Stimulated activated CD4-positive, alpha-beta T cell treated with anti-CD3 and anti-CD28 coated beads, Interleukin-15, amount 100 ng/mL, for 1 hour (primary cell): ENCODE results near the gene UBAP2L.
"Not testable (repeated sequence)": the region's sequence is repeated elsewhere in the genome, so short reads cannot be mapped to it uniquely, and the experiment has no call there.

Experiments
- DNase-seq, 2 donors: peaks; one replicate each; pipeline ENCODE4 v3.0.0-alpha.2; 2020; ENCODE audit warnings: low read depth in 1 of 2, low spot score in 1 of 2

UBAP2L gene

GRCh38 chr1:154199563-154199879 is 21.2 kb upstream of the UBAP2L start:
- no peak for DNase-seq

- not testable (repeated sequence) for DNase-seq
Measured at GRCh38 chr1:154205778-154206177, 15.0 kb upstream of the UBAP2L start.

- no peak for DNase-seq
Measured at GRCh38 chr1:154206196-154206595, 14.6 kb upstream of the UBAP2L start, which contains the start of gene CFAP141. Gene CFAP141 (minus strand): TSS chr1:154206333. CDS start chr1:154206307, 26 bp downstream.

- no peak for DNase-seq
Measured at GRCh38 chr1:154207262-154207661, 13.5 kb upstream of the UBAP2L start.

GRCh38 chr1:154208677-154209388 is 11.9 kb upstream of the UBAP2L start:
- DNase-seq, result no peak

GRCh38 chr1:154212083-154212482 is 8.7 kb upstream of the UBAP2L start:
- DNase-seq, result no peak

GRCh38 chr1:154213274-154213673 is 7.5 kb upstream of the UBAP2L start:
- DNase-seq, result no peak

- no peak for DNase-seq
Measured at GRCh38 chr1:154218545-154218944, 2.2 kb upstream of the UBAP2L start.

GRCh38 chr1:154219541-154219940 is 1.2 kb upstream of the UBAP2L start:
- no peak for DNase-seq

- DNase-seq, result no peak
Measured at GRCh38 chr1:154220970-154221277, 169 bp downstream of the UBAP2L start.

GRCh38 chr1:154221278-154222001 is 685 bp downstream of the UBAP2L start:
- DNase-seq, result peak; percentile 45 to 51

- no peak for DNase-seq
Measured at GRCh38 chr1:154222518-154222917, 1.8 kb downstream of the UBAP2L start.

GRCh38 chr1:154222918-154223317 is 2.2 kb downstream of the UBAP2L start:
- no peak for DNase-seq

GRCh38 chr1:154223621-154224020 is 2.9 kb downstream of the UBAP2L start:
- DNase-seq, result no peak

- no peak for DNase-seq
Measured at GRCh38 chr1:154225370-154225769, 4.6 kb downstream of the UBAP2L start.

- DNase-seq, result not testable (repeated sequence)
Measured at GRCh38 chr1:154231112-154231511, 10.4 kb downstream of the UBAP2L start.

- DNase-seq, result not testable (repeated sequence)
Measured at GRCh38 chr1:154233127-154233526, 12.4 kb downstream of the UBAP2L start.

GRCh38 chr1:154236855-154237254 is 16.1 kb downstream of the UBAP2L start:
- DNase-seq, result no peak

- no peak for DNase-seq
Measured at GRCh38 chr1:154237435-154237834, 16.7 kb downstream of the UBAP2L start.

- no peak for DNase-seq
Measured at GRCh38 chr1:154237880-154238506, 17.2 kb downstream of the UBAP2L start.

- no peak for DNase-seq
Measured at GRCh38 chr1:154239491-154239890, 18.7 kb downstream of the UBAP2L start.

- DNase-seq, result no peak
Measured at GRCh38 chr1:154240294-154240833, 19.6 kb downstream of the UBAP2L start.
